ENCODE data around the gene GUCY1A1. TPM values are rescaled to one million over a fixed set of nuclear protein-coding genes. Genes with fewer than 3 reads are reported as not detected.
A peak's percentile ranks its signal among the peaks of the same experiment; 100 is the strongest.

Gene GUCY1A1
- total RNA-seq, 1 experiment from 2014 or later: 9.2 TPM

DNA sequence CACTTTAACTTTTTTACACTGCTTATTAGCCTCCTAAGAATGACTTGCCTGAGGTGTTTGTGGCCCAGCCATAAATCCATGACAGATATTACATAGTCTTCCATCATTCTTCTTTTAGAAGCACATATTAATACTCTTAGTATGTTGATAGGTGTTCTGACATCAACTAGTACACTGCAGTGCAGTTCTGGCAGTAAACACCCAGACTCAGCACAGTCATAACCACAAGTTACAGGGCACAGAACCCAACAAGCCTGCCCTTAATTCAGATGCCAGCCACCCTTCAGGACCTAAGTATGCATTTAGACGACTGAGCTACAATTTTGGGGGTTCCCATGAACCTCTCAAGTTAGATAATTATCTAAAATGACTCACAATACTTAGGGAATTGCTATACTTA, 55.7 kb downstream of the GUCY1A1 start:
- Histone ChIP-seq H2AFZ (ENCODE audit: low read length) (no peak overlapping the region), H4K20me1 (ENCODE audit: low read length) (no peaks in the 10 kb centered on the region), H3K9me3 (ENCODE audit: low read length) (no peaks in the 10 kb centered on the region), H3F3A (ENCODE audit: low read length, unreplicated experiment) (no peaks in the 10 kb centered on the region), H3K27me3 (ENCODE audit: low read length) (no peaks in the 10 kb centered on the region), H3K4me2 (ENCODE audit: low read length) (no peak overlapping the region), H3K4me3 (ENCODE audit: low read length) (no peak overlapping the region), H3K36me3 (ENCODE audit: low read depth, low read length) (no peaks in the 10 kb centered on the region), H3K9ac (ENCODE audit: low read length) (no peak overlapping the region), H3K79me2 (ENCODE audit: low read length) (no peaks in the 10 kb centered on the region), H3K4me1 (ENCODE audit: insufficient read depth, low read length) (peaks cover 16% of the 10 kb centered on the region), H3K27ac (ENCODE audit: low read length) (no peak overlapping the region), H3K9me2 (replicated peaks; ENCODE audit: low read length) (no peaks in the 10 kb centered on the region)
- ChIA-PET POLR2A (ENCODE audit: unreplicated experiment) (no interaction called here), CTCF (no interaction called here)
- TF ChIP-seq EZH2phosphoT487 (IDR thresholded peaks at IDR 0.05; ENCODE audit: borderline replicate concordance, low read length) (no peak), CTCF (conservative IDR thresholded peaks at IDR 0.05; ENCODE audit: low read depth, low read length) (no peak), EZH2 (IDR thresholded peaks at IDR 0.05; ENCODE audit: low read length, unreplicated experiment) (no peak)
- BruUV-seq (replicated peaks): no TSS peak
- no peak for ATAC-seq
- DNase-seq: no peak
- intact Hi-C loops (cut with micrococcal nuclease): no loop called here

DNA sequence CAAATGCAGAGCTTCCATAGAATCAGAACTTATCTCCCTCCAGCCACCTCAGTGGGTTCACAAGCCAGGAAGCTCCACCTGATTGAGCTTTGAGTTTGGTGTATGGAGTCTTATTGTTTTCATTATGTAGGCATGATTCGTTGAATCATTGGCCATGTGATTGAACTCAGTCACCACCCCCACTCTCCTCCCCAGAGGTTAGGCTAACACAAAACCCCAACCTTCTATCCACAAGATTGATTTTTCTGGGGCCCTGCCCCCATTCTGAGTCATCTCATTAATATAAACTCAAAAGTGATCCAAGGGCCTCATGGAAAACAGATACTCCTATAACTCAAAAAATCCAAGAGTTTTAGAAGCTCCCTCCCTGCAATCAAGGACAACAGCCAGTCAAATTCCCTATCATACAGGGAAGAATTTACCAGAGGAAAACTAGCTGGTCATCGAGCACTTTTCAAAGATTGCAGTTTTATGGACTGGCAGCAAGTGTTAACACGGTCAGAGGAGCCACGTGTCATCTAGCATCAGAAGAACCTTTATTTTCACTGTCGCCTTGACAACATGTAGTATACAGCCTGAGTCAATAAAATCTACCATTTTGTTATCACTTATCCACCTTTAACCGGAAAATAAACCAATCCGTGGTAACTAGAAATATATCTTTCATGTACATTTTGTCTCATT, 56.3 kb downstream of the GUCY1A1 start:
- H3K27me3 ChIP-seq (ENCODE audit: low read length): no peaks in the 10 kb centered on the region
- no peaks in the 10 kb centered on the region for H3K9me3 ChIP-seq (ENCODE audit: low read length)
- H3K79me2 ChIP-seq (ENCODE audit: low read length): no peaks in the 10 kb centered on the region
- intact Hi-C loops (cut with micrococcal nuclease): no loop called here
- peak; percentile 35 for DNase-seq
- no TSS peak for BruUV-seq (replicated peaks)
- CTCF ChIA-PET: no interaction called here
- no peak overlapping the region for H3K9ac ChIP-seq (ENCODE audit: low read length)
- H3K4me3 ChIP-seq (ENCODE audit: low read length): no peak overlapping the region
- POLR2A ChIA-PET (ENCODE audit: unreplicated experiment): no interaction called here
- H4K20me1 ChIP-seq (ENCODE audit: low read length): no peaks in the 10 kb centered on the region
- H2AFZ ChIP-seq (ENCODE audit: low read length): no peak overlapping the region
- peaks cover 16% of the 10 kb centered on the region for H3K4me1 ChIP-seq (ENCODE audit: insufficient read depth, low read length)
- peak; percentile 38; the same call in 1 of the 2 replicates for ATAC-seq
- H3F3A ChIP-seq (ENCODE audit: low read length, unreplicated experiment): no peaks in the 10 kb centered on the region
- no peak for TF ChIP-seq EZH2 (IDR thresholded peaks at IDR 0.05; ENCODE audit: low read length, unreplicated experiment)
- no peak for TF ChIP-seq CTCF (conservative IDR thresholded peaks at IDR 0.05; ENCODE audit: low read depth, low read length)
- TF ChIP-seq EZH2phosphoT487 (IDR thresholded peaks at IDR 0.05; ENCODE audit: borderline replicate concordance, low read length): no peak
- H3K4me2 ChIP-seq (ENCODE audit: low read length): no peak overlapping the region
- no peak overlapping the region for H3K27ac ChIP-seq (ENCODE audit: low read length)
- H3K9me2 ChIP-seq (replicated peaks; ENCODE audit: low read length): no peaks in the 10 kb centered on the region
- no peaks in the 10 kb centered on the region for H3K36me3 ChIP-seq (ENCODE audit: low read depth, low read length)

DNA sequence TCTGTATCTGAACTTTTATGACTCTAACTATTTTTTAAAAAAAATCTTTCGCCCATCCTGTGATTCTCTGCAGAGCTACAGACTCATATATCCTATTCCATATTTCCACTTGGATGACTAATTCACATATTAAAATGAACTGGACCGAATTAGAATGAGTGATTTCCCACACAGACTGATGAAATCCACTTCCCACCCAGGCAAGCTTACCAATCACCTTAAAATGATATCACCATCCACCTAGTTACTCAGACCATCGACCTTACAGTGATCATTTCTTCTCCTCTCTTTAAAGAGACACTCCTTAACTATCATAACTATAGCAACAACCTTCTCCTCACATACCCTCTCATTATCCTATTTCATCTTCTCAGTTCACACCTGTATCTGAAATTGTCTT, 58.1 kb downstream of the GUCY1A1 start:
- H3K9me2 ChIP-seq (replicated peaks; ENCODE audit: low read length): no peaks in the 10 kb centered on the region
- no peaks in the 10 kb centered on the region for H3K36me3 ChIP-seq (ENCODE audit: low read depth, low read length)
- no peak overlapping the region for H3K9ac ChIP-seq (ENCODE audit: low read length)
- POLR2A ChIA-PET (ENCODE audit: unreplicated experiment): no interaction called here
- peaks cover 13% of the 10 kb centered on the region for H3K4me1 ChIP-seq (ENCODE audit: insufficient read depth, low read length)
- no peaks in the 10 kb centered on the region for H3K9me3 ChIP-seq (ENCODE audit: low read length)
- intact Hi-C loops (cut with micrococcal nuclease): no loop called here
- H3K27ac ChIP-seq (ENCODE audit: low read length): no peak overlapping the region
- CTCF ChIA-PET: no interaction called here
- H3K4me3 ChIP-seq (ENCODE audit: low read length): no peak overlapping the region
- H3K4me2 ChIP-seq (ENCODE audit: low read length): no peak overlapping the region
- H4K20me1 ChIP-seq (ENCODE audit: low read length): no peaks in the 10 kb centered on the region
- H3K27me3 ChIP-seq (ENCODE audit: low read length): no peaks in the 10 kb centered on the region
- no peak; the same call in 1 of the 2 replicates for ATAC-seq
- no TSS peak for BruUV-seq (replicated peaks)
- no peaks in the 10 kb centered on the region for H3F3A ChIP-seq (ENCODE audit: low read length, unreplicated experiment)
- no peaks in the 10 kb centered on the region for H3K79me2 ChIP-seq (ENCODE audit: low read length)
- no peak for TF ChIP-seq EZH2phosphoT487 (IDR thresholded peaks at IDR 0.05; ENCODE audit: borderline replicate concordance, low read length)
- TF ChIP-seq CTCF (conservative IDR thresholded peaks at IDR 0.05; ENCODE audit: low read depth, low read length): no peak
- no peak for TF ChIP-seq EZH2 (IDR thresholded peaks at IDR 0.05; ENCODE audit: low read length, unreplicated experiment)
- DNase-seq: no peak
- no peak overlapping the region for H2AFZ ChIP-seq (ENCODE audit: low read length)

Data from PC-3 (cell line).